Lower leg skin (tissue), 4 donors: Measurements from ENCODE around the gene MPV17L. TPM values are rescaled to one million over a fixed set of nuclear protein-coding genes. Genes with fewer than 3 reads are reported as not detected.
"Not testable (repeated sequence)": the region's sequence is repeated elsewhere in the genome, so short reads cannot be mapped to it uniquely, and the experiment has no call there.

Experiments
- DNase-seq, 2 donors: peaks; one replicate each; pipeline ENCODE4 v3.0.0-alpha.2; 2019; ENCODE audit warnings: low spot score in 2 of 2
- H3K4me3 ChIP-seq: fragments of 200-600 bp; sonication (generic); 2 replicates; pipeline ENCODE4 v1.5.1; 2017; ENCODE audit warnings: mild to moderate bottlenecking, low read depth; ENCODE audit not compliant: poor library complexity, severe bottlenecking
- CTCF ChIP-seq, 3 donors: fragments of 450-650 bp; IDR thresholded peaks; one replicate each; pipeline ENCODE4 v1.5.1; 2016; ENCODE audit warnings: antibody characterized with exemption in 3 of 3, mild to moderate bottlenecking in 3 of 3, moderate library complexity in 2 of 3
- POLR2A ChIP-seq, 2 donors: fragments of 450-650 bp; IDR thresholded peaks; one replicate each; pipeline ENCODE4 v1.6.1; 2016 to 2017; ENCODE audit warnings: antibody characterized with exemption in 2 of 2, mild to moderate bottlenecking in 1 of 2, moderate library complexity in 1 of 2
- WGBS, 2 donors: methylation state at CpG; one replicate each; pipeline ENCODE4 v1.1.5; 2018; 5-methylcytosine and 5-hydroxymethylcytosine counted together
- intact Hi-C: fragments of 100-400 bp; cut with DNase I; formaldehyde crosslinking; loops from one replicate; pipeline ENCODE4 v1.15.0; 2023; ENCODE audit warnings: low total_unique reads
- total RNA-seq, 4 donors: library from RNA; depleted of rRNA; stranded (reverse); fragments of >200 nt; gene quantifications; one replicate each; pipeline ENCODE4 v1.1.0, GENCODE V29; 2016

MPV17L gene
- total RNA-seq, 4 donors from 2014 or later = 1.9 to 15.4 (median 9.2) TPM

GRCh38 chr16:15404792-15405191 is 9.2 kb downstream of the MPV17L start:
- no peak for TF ChIP-seq CTCF (IDR thresholded peaks at IDR 0.05)
- no peak for TF ChIP-seq POLR2A (IDR thresholded peaks at IDR 0.05)
- H3K4me3 ChIP-seq = no peak overlapping the region
- WGBS, 2 donors = 41 to 57% methylated on average over 4 of the region's 4 CpGs
- DNase-seq = peak; percentile 59 to 82
- intact Hi-C loops = no loop called here

GRCh38 chr16:15407756-15408155 is 12.2 kb downstream of the MPV17L start:
- DNase-seq = peak in 1 of 2 donors; percentile 34
- intact Hi-C loops, H3K4me3 ChIP-seq: not testable (repeated sequence)
- WGBS, 2 donors = 81 to 89% methylated on average over 4 of the region's 4 CpGs

- WGBS, 2 donors = 94 to 95% methylated on average over 6 of the region's 6 CpGs
- peak in 1 of 2 donors; percentile 62 for DNase-seq
- intact Hi-C loops, H3K4me3 ChIP-seq: not testable (repeated sequence)
These were observed 13.9 kb downstream of the MPV17L start for GRCh38 chr16:15409476-15409875.

- no peak for DNase-seq
- intact Hi-C loops = no loop called here
- no peak for TF ChIP-seq POLR2A (IDR thresholded peaks at IDR 0.05)
- 35 to 41% methylated on average over 3 of the region's 3 CpGs for WGBS, 2 donors
- no peak overlapping the region for H3K4me3 ChIP-seq
These were observed 20.0 kb downstream of the MPV17L start for GRCh38 chr16:15415511-15415985.

- intact Hi-C loops = no loop called here
- TF ChIP-seq POLR2A (IDR thresholded peaks at IDR 0.05) = no peak
- no peak for TF ChIP-seq CTCF (IDR thresholded peaks at IDR 0.05)
- 93% methylated on average over 2 of the region's 2 CpGs for WGBS, 2 donors
- DNase-seq = no peak
- H3K4me3 ChIP-seq = no peak overlapping the region
These were observed 21.6 kb downstream of the MPV17L start for GRCh38 chr16:15417197-15417596.

- H3K4me3 ChIP-seq = no peak overlapping the region
- TF ChIP-seq CTCF (IDR thresholded peaks at IDR 0.05) (no peak), POLR2A (IDR thresholded peaks at IDR 0.05) (no peak)
- intact Hi-C loops = no loop called here
- no peak for DNase-seq
- 78 to 94% methylated on average over 3 of the region's 3 CpGs for WGBS, 2 donors
These were observed 22.7 kb downstream of the MPV17L start for GRCh38 chr16:15418206-15418605.

GRCh38 chr16:15421696-15422095 is 26.1 kb downstream of the MPV17L start:
- 75 to 78% methylated on average over 5 of the region's 5 CpGs for WGBS, 2 donors
- H3K4me3 ChIP-seq, intact Hi-C loops, DNase-seq: not testable (repeated sequence)

GRCh38 chr16:15422222-15422621 is 26.7 kb downstream of the MPV17L start:
- no peak overlapping the region for H3K4me3 ChIP-seq
- TF ChIP-seq POLR2A (IDR thresholded peaks at IDR 0.05) (no peak), CTCF (IDR thresholded peaks at IDR 0.05) (no peak)
- intact Hi-C loops = no loop called here
- DNase-seq = no peak
- 85 to 88% methylated on average over 8 of the region's 8 CpGs for WGBS, 2 donors
